Pulmonary artery endothelial cell (primary cell): ENCODE results near the gene TAOK2. TPM values are rescaled to one million over a fixed set of nuclear protein-coding genes. Genes with fewer than 3 reads are reported as not detected.
"Not testable (repeated sequence)": the region's sequence is repeated elsewhere in the genome, so short reads cannot be mapped to it uniquely, and the experiment has no call there.

ENCODE experiments used
- DNase-seq: peaks from one replicate; pipeline ENCODE4 v3.0.0-alpha.2; 2011; ENCODE audit warnings: low read depth, low spot score
- total RNA-seq: library from RNA; depleted of rRNA; stranded (reverse); fragments of >200 nt; gene quantifications from 2 replicates; pipeline ENCODE4 v1.2.3, GENCODE V29; 2014

TAOK2 gene
- total RNA-seq, 1 donor from 2014 or later, result 97.0 TPM

DNA sequence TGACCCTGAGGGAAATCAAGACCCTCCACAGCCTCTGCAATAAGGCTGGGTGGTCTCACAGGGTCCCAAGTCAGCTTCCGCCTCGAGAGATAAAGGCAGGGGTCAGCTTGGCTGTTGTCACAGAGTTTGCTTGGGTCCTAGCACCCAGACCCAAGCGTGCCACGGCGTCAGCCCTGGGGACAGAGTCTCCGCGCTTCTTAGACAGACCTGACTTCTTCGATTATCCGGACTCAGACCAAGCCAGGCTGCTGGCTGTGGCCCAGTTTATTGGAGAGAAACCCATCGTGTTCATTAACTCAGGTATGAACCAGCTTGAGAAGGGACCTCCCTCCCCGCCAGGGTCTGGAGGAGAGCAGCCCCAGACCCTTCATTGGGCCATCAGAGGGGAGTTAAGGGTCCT lies 49.9 kb downstream of the TAOK2 start:
- no peak for DNase-seq

DNA sequence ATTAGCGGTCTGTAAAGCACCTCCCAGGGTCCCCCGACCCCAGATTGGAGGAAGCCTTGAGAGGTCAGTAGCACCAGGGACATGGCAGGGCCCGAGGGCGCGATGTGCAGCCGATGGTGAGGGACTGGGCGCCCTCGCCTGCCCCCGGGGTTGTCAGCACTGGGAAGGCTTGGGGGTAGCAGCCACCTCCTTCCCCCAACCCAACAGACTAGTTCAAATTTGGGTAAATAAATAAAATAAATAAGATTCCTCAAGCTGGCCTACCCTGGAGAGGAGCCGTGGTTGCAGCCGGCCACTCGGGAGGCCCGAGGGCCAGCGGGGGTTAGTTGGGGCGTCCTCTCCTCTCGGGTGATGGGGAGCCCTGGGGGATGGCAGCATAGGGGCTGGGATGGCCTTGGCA lies 50.8 kb downstream of the TAOK2 start:
- DNase-seq, result no peak

DNA sequence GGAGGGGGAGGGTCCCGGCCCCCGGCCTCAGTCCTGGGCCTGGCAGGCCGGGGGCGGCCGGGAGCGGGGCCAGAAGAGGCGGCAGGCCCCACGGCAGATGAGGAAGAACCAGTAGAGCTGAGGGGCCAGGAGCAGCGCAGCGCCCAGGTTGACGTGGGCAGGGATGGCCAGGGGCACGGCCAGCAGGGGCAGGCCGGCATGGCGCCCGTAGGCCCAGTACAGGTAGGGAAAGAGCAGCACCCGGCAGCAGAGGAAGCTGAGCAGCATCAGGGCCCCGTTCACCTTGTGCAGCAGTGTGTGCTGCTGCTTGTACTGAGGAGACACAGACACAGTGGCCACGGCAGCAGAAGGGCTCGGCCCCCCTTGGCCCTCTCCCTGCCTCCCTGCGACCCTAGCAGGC lies 51.5 kb downstream of the TAOK2 start:
- DNase-seq, result no peak

DNA sequence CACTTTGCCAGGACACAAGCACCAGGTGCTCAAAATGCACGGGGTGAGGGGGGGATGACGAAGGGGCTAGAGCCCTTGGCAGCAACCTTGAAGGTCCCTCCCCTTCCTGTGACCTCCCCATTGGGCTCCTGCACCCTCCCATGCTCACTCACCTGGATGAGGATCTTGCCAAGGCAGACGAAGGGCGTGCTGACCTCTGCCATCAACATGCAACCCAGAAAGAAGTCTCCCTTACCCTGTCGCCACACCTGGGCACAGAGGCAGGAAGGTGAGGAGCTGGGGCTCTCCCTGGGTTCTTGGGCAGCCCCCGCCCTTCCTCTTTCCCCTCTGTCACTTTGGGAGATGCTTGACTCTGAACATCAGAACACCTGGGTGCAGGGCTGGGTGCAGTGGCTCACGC lies 51.9 kb downstream of the TAOK2 start:
- DNase-seq, result no peak

DNA sequence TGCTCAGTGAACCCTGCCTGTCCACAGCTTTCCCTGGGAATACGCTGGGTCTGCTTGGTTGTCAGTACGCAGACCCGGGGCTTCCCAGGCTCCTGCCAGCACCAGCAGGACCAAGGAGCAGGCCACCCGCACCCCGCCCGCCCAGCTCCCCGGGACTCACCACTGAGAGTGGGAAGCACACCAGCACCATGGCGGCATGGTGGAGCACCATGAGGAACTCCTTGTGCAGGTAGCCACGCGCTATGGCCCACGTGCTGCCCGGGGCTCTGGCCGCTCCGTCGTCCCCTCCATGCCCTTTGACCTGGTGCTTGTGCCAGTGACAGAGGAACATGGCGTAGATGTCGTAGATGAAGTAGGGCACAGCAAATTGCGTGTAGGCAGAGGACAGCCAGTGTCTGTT lies 52.8 kb downstream of the TAOK2 start:
- no peak for DNase-seq

DNA sequence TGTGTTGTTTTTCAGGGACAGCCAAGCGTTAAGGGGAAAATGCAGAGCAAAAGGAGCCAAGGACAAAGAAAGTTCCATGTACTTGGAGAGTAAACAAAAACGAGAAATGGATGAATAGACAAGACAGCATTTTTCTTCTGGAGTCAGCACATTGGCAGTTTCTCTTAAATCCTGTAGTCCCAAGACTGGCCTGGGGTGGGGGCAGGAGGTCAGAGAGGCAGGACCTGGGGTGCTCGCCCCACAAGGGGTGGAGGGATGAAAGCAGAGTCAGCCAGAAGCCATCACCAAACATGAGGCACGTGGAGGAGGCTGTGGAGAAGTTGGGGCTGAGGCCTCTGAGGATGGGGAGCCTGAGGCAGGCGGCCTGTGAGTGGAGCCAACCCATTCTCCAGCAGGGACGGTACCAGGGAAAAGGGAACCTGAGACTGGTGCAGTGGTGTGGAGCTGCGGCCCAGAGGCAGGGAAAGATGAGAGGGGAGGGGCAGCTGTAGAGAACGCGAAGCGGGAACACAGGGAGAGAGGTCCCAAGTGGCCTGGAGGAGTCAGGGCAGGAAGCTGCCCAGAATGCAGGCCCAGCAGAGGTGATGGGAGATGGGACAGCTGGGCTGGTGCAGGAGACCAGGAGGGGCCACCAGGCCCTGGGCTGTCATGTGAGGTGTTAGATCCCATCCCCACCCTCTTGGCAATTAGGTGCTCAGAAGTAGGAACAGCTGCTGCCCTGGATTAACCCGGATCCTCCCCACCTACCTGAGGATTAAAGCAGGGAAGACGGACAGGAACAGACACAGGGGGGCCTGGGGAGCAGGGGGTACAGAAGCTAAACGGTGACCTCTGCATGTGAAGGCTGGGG lies 54.1 kb downstream of the TAOK2 start:
- no peak for DNase-seq

DNA sequence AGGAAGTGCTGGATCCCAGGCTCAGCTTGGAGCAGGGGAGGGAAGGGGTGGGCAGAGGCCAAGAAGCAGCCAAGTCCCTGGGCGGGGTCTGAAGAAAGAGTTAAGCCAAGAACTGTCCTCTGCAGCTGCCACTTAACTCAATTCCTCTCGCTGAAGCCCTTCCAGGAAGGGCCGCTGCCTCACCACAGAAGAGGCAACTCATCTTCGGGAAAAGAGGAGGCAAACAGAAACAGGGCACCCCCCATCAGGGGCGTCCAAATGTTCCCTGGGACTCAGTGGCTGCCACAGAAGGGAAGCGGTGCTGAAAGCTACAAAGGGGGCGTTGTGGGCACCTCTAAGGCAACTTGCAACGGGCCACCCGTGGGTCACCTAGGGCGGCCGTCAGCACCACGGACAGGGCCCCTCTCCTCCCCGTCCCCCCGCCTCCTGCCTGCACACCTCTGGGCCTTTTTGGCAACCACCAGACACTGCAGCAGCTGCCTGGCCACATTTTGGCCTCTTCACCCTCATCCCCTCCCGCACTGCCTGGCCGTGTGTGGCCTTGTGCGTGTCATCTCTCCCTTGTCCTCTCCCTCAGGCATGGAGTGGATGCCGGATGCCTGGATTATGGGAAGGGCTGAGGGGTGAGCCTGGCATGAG lies 54.9 kb downstream of the TAOK2 start:
- no peak for DNase-seq

DNA sequence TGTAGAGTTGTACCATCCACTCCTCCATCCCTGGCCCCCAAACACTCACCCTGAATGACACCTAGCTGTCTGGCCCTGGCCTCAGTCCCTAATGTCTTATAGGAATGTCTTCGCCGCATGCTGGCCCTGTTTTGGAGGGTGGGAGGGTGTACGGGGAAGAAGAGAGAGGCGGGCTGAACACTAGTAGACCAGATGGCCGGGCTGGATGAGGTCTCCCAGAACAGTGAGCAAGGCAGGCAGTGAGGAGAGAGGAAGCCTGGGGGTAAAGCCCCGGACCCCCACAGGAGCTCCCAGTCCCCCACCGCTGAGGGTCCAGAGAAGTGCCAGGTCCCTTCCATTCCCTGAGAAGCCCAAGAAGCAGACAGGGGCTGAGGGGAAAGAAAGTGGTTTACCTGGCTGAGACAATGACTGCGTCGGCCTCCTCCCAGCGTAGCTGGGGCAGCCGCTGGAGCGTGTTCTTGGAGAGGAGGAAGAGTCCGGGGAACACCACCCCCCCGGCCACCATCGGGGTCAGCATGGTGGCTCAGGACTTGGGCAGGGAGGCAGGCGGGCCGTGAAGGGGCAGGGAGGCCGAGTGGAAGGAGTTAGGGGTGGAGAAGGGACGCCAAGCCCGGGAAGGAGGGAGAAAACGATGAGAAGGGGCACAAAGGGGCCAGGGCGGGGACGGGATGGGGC lies 56.5 kb downstream of the TAOK2 start:
- no peak for DNase-seq

DNA sequence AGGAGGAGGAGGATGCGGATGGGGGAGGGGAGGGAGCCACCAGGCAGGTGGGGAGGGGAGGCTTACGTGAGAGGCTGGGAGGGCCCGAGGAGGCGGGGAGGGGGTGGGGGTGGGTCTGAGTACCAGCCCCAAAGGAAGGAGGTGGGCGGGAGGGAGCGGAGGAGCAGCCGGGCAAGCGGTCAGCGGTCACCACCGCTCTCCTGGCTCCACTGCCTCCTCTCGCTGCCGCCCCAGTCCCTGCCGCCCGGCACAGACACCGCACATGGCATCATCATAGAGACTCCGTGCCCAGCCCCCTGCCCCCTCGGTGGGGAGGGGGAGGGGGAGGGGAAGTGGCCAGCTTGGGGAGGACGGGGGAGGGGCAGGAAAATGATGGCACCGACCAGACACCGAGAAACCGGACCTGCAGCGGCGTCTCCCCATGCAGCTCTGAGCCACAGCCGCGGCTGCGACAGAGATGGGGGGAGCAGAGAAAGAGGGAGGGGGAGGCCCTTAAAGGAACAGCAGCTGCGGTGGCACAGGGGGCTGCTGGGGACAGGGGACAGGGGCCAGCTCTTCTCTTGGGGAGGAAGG lies 57.3 kb downstream of the TAOK2 start, which contains the start of gene TLCD3B:
TLCD3B (minus strand) TSS at position 431 of the 573 bp plus-strand sequence. CDS start 744 bp downstream, outside the sequence.
- DNase-seq, result no peak

DNA sequence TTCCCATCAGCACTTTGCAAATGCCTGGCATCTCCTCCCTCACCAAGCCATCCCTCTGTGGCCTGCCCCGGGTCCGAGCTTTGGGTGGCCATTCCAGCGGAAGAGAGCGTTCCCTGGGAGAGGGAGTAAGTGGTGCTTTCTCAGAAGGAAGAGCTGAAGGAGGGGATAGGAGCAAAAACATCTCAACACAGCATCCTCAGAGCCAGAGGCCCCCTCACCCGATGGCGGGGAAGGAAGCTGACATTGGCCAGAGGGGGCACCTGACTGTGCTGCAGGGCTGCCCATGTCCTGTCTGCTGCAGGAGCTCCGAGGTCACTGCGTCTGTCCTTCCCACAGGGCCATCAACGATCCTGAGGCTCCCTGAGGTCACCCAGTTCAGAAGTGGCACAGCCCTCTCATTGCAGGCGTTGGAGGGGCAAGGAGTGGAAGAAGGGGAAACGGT lies 57.8 kb downstream of the TAOK2 start:
- no peak for DNase-seq

DNA sequence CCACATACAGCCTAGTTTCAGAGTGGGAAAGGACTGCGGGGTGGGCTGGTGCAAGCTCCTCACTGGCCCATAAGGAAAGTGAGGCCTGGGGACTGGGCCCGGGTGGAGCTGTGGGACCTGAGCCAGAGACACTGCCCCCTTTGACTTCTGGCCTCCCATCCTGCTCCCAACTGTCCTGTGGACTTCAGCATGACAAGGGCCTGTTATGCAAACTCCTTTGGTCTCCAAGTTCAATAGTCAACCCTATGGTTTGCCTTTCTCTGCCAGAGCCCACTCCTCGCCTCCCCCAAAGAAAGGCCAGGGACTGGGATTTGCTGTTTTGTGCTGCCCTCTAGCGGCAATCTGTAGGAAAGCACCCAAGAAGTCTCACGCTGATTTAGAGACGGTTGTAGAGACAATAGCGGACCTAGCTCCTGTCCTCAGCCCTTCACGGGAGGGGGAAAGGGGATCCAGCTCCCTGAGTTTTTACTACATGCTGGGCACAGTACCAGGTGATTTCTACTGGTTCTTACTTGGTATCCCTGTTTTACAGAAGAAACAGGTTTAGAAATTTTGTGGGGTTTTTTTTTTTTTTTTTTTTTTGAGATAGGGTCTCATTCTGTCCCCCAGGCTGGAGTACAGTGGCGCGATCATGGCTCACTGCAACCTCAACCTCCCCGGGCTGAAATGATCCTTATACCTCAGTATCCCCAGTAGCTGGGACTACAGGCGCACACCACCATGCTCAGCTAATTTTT lies 58.6 kb downstream of the TAOK2 start:
- DNase-seq, result peak; percentile 32

DNA sequence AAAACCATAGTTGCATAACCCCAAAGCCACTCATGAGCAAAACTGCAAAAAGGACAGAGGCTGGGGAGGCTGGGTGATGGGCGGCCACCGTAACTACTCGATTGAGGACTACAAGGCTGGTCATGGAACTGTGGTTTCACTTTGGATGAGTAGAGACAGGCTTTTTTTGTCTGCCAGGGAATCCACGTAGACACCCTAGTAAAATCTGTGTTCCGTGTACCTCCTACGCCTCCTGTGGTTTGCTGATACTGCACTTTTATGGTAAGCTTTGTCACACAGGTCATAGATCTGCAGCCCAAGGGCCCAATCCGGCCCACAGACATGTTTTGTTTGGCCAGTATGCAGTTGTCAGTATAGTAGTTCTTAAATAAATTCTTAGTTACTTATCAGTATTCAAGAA lies 59.6 kb downstream of the TAOK2 start:
- DNase-seq, result no peak

DNA sequence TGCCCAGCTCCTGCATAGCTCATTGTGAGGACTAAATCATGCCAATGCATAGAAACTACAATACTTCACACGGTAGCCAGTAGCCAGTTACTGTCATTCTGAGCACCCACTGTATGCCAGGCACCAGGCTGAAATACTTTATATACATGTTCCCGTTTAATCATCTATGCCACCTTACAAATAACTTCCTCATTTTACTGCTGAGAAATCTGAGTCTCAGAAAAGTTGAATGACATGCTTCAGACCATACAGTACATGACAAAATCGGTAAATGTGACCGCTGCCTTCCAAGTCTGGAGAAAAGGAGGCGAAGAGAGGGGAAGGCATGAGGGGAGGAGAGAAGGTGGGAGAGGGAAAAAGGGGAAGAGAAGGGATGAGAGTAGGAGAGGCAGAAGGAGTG lies 66.6 kb downstream of the TAOK2 start:
- no peak for DNase-seq

DNA sequence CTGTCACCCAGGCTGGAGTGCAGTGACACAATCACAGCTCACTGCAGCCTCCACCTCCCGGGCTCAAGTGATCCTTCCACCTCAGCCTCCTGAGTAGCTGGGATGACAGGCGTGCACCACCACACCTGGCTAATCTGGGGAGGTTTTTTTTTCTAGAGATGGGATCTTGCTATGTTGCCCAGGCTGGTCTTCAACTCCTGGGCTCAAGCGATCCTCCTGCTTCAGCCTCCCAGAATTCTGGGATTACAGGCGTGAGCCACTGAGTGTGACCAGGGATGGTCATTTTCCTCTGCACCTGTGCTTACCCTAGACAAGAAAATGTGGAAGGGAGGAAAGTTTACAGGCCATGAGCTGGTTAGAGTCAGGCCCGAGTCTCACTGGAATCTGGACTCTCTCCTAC lies 67.0 kb downstream of the TAOK2 start:
- not testable (repeated sequence) for DNase-seq

DNA sequence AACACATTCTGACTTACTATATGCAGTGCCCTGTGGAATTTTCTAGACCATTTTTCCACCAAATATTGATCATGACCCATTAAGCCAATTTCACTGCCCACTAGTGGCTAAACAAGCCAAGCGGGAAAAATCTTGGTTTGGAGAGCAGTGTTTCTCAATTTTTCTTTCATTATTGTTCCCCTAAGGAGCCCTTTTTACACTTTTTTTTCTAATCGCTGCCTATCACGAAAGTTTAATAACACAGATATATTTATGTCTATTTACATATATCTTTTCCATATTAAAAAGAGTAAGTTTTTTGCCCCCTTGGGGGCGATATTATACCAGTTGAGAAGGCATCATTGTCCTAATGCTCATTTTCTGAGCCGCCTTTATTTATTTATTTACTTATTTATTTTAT lies 68.2 kb downstream of the TAOK2 start:
- DNase-seq, result no peak

Other genes with a start within 250 kb of the TAOK2 start
- gene C16orf54, start 227.9 kb upstream of the TAOK2 start, total RNA-seq, result not detected in 2 replicates
- gene ZG16, start 195.6 kb upstream of the TAOK2 start, total RNA-seq, result not detected in 2 replicates
- gene KIF22, start 183.1 kb upstream of the TAOK2 start, total RNA-seq, result 59.4 and 85.2 TPM in 2 replicates
- 267 and 297 TPM in 2 replicates for gene MAZ, start 167.3 kb upstream of the TAOK2 start, total RNA-seq
- gene PRRT2, start 161.7 kb upstream of the TAOK2 start, total RNA-seq, result 0.66 and 0.71 TPM in 2 replicates
- 17.4 and 26.1 TPM in 2 replicates for gene PAGR1, start 157.7 kb upstream of the TAOK2 start, total RNA-seq
- 433 and 451 TPM in 2 replicates for gene MVP, start 153.4 kb upstream of the TAOK2 start, total RNA-seq
- gene CDIPT, start 110.6 kb upstream of the TAOK2 start, total RNA-seq, result 60.3 and 88.5 TPM in 2 replicates
- gene SEZ6L2, start 74.3 kb upstream of the TAOK2 start, total RNA-seq, result 0.53 and 0.73 TPM in 2 replicates
- 0.63 and 1.3 TPM in 2 replicates for gene ASPHD1, start 73.4 kb upstream of the TAOK2 start, total RNA-seq
- gene KCTD13, start 47.6 kb upstream of the TAOK2 start, total RNA-seq, result 4.4 and 4.8 TPM in 2 replicates
- gene TMEM219, start 11.8 kb upstream of the TAOK2 start, total RNA-seq, result 75.9 and 80.9 TPM in 2 replicates
- gene HIRIP3, start 21.7 kb downstream of the TAOK2 start, total RNA-seq, result 7.5 and 11.2 TPM in 2 replicates
- gene INO80E, start 22.4 kb downstream of the TAOK2 start, total RNA-seq, result 19.1 and 24.5 TPM in 2 replicates
- gene DOC2A, start 37.2 kb downstream of the TAOK2 start, total RNA-seq, result 0.26 and 0.49 TPM in 2 replicates
- gene C16orf92, start 49.3 kb downstream of the TAOK2 start, total RNA-seq, result not detected in 2 replicates
- 0.11 and 0.13 TPM in 2 replicates for gene TLCD3B, start 57.4 kb downstream of the TAOK2 start, total RNA-seq
- 501 and 602 TPM in 2 replicates for gene ALDOA, start 91.9 kb downstream of the TAOK2 start, total RNA-seq
- 271 and 311 TPM in 2 replicates for gene PPP4C, start 102.1 kb downstream of the TAOK2 start, total RNA-seq
- 0.07 and 0.18 TPM in 2 replicates for gene TBX6, start 118.1 kb downstream of the TAOK2 start, total RNA-seq
- gene YPEL3, start 122.3 kb downstream of the TAOK2 start, total RNA-seq, result 6.1 and 12.2 TPM in 2 replicates
- 0.53 and 0.81 TPM in 2 replicates for gene GDPD3, start 139.7 kb downstream of the TAOK2 start, total RNA-seq
- gene MAPK3, start 149.4 kb downstream of the TAOK2 start, total RNA-seq, result 36.6 and 43.7 TPM in 2 replicates
- 1.8 and 2.0 TPM in 2 replicates for gene CORO1A, start 209.7 kb downstream of the TAOK2 start, total RNA-seq
- gene BOLA2B, start 219.8 kb downstream of the TAOK2 start, total RNA-seq, result 19.9 and 25.6 TPM in 2 replicates
- gene SLX1A, start 220.0 kb downstream of the TAOK2 start, total RNA-seq, result 30.5 and 55.9 TPM in 2 replicates
- 1.6 and 2.5 TPM in 2 replicates for gene SULT1A3, start 225.4 kb downstream of the TAOK2 start, total RNA-seq